Measurements from ENCODE around the gene TACSTD2.
"Not testable (repeated sequence)": the region's sequence is repeated elsewhere in the genome, so short reads cannot be mapped to it uniquely, and the experiment has no call there.

TACSTD2 gene
- total RNA-seq: 0 to 0.15 reads per million in 2 donors

- DNase-seq: no peak
Observed at GRCh38 chr1:58576727-58577653, at the start of gene TACSTD2. TSS of gene TACSTD2 (minus strand) at chr1:58577252. CDS start at chr1:58577156, 96 bp downstream.

DNA sequence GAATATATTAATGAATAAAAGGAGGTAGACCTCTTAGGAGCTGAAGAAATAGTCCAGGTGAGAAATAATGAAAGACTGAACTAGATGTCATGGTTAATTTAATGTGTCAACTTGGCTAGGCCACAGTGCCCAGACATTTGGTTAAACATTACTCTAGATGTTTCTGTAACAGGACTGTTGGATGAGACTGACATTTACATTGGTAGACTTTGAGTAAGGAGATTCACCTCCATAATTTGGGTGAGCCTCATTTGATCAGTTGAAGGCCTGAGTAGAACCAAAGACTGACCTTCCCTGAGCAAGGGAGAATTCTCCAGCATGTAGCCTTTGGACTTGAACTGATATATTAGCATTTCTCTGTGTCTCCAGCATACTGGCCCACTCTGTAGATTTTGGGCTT lies 49.2 kb upstream of the TACSTD2 start:
- no peak for DNase-seq

DNA sequence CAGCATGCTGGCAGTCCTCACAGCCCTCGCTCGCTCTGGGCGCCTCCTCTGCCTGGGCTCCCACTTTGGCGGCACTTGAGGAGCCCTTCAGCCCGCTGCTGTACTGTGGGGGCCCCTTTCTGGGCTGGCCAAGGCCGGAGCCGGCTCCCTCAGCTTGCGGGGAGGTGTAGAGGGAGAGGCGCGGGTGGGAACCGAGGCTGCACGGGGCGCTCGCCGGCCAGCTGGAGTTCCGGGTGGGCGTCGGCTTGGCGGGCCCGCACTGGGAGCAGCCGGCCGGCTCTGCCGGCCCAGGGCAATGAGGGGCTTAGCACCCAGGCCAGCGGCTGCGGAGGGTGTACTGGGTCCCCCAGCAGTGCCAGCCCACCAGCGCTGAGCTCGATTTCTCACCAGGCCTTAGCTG lies 46.2 kb upstream of the TACSTD2 start:
- not testable (repeated sequence) for DNase-seq

- no peak for DNase-seq
Observed at GRCh38 chr1:58622571-58622970, 45.5 kb upstream of the TACSTD2 start.

- no peak for DNase-seq
Observed at GRCh38 chr1:58621391-58621790, 44.3 kb upstream of the TACSTD2 start.

DNA sequence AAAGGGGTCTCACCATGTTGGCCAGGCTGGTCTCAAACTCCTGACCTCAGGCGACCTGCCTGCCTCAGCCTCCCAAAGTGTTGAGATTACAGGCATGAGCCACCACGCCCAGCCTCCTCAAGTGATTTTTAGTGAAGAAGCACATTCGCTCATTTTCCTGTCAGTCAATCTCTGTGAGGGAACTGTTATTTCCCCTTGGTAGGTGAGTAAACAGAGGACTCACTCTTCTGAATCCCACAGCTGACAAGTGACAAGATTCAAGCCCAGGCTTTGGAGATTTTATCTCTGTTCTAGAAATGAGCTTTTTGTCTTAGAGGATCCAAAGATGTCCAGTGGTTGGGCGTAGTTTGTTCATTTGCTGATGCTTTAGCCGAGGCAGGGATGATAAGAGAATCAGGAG lies 43.9 kb upstream of the TACSTD2 start:
- DNase-seq: no peak

GRCh38 chr1:58620259-58620658 lies 43.2 kb upstream of the TACSTD2 start:
- no peak for DNase-seq

DNA sequence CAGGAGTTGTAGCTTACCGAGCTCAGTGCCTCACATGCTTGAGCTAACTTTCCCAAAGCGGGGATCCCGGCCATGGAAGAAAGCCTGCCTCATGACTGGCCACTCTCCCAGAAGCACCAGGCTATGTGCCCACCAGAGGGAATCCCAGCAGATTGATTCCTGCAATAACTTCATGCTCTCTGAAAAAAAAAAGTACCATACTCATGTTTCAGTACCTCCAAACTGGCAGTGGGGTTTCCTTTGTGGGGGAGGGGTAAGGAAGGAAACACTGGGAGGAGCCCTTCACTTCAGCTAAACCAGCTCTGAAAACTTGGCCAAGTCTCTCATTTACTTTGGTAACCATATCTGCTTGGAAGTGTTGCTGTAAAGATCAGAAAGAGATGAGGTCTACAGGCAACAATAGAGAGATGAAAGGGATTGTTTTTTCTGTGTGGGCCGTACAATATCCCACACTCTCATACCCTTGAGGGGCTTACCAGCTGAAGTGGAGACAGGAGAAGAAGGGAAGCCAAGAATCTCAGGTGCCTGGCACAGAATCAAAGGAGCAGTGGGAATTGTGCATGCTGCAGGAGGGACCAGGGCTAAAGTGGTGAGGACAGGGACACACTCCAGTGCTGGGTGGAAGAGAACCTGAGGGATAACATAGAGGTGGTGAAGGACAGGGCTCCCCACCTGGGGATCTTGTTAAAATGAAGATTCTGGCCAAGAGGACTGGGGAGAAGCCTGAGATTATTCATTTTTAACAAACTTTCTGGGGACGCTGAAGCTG lies 42.4 kb upstream of the TACSTD2 start:
- DNase-seq: no peak

- no peak for DNase-seq
Observed at GRCh38 chr1:58618303-58618702, 41.3 kb upstream of the TACSTD2 start.

DNA sequence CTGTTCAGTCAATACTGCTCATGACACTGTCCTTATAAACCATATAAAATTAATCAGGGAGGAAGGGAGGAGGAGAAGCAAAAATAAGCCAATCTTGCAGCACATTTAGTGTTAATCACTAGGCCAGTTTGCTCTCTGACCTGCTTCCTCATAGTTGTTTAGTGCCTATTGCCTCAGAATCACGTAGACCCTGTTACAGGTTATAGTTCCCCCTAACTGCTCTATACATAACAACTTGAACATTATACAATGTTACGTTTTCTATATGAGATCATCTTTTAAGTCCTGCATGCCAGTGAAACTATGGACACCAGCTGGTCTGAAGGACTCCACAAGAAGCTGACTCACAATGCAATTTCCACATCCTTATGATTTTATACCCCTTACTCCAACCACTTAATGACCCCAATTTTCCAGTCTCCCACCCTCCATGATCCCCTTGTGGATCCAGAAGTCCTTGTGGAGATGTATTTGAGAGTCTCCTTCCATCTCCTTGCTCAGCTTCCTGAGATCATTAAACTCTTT lies 34.9 kb upstream of the TACSTD2 start:
- DNase-seq: no peak

GRCh38 chr1:58608945-58609344 lies 31.9 kb upstream of the TACSTD2 start:
- no peak for DNase-seq

GRCh38 chr1:58608297-58608696 lies 31.2 kb upstream of the TACSTD2 start:
- no peak for DNase-seq

DNA sequence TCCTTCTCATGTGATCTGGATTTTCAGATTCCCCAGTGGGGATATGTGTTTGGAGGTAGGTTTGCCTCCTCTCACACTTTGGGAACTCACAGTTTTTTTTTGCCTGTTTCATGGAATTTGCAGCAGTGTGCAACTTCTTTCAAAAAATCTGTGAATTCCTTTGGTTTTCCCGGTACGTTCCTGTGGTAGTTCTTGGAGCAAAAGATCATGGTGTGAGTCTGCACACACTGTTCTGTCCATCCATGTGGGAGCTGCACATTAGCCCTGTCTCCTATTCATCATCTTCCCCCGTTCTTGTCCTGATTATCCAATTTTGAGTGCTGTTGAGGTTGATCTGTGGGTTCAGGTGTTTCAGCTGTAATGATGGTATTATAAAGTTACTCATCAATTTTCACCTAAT lies 30.3 kb upstream of the TACSTD2 start:
- no peak for DNase-seq

DNA sequence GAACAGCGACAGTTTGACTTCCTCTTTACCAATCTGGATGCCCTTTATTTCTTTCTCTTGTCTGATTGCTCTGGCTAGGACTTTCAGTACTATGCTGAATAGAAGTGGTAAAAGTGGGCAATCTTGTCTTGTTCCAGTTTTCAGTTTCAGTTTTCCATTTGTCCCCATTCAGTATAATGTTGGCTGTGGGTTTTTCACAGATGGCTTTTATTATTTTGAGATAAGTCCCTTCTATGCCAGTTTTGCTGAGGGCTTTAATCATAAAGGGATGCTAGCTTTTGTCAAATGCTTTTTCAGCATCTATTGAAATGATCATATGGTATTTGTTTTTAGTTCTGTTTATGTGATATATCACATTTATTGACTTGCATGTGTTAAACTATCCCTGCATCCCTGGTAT lies 24.9 kb upstream of the TACSTD2 start:
- not testable (repeated sequence) for DNase-seq

- no peak for DNase-seq
Observed at GRCh38 chr1:58597996-58598395, 20.9 kb upstream of the TACSTD2 start.

DNA sequence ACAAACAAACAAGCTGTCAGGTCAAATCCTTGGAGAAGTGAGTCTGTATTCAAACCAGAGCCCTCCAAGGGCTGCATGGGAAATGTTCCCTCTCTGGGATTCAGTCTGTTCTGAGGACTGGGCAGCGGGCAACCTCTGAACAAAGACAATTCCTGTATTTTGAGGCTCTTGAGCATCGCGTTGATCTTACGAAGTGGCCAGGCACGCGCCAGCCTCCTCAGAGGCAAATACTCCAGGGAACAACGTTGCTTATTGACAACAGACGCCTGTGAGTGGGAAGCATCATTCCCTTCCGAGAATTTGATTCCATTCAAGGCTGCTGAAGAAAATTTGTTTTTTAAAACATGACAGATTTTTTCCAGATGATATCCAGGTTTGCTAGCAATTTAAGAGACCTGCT lies 20.0 kb upstream of the TACSTD2 start:
- DNase-seq: no peak

- DNase-seq: no peak
Observed at GRCh38 chr1:58596631-58597052, 19.6 kb upstream of the TACSTD2 start.

- DNase-seq: no peak
Observed at GRCh38 chr1:58594546-58594945, 17.5 kb upstream of the TACSTD2 start.

DNA sequence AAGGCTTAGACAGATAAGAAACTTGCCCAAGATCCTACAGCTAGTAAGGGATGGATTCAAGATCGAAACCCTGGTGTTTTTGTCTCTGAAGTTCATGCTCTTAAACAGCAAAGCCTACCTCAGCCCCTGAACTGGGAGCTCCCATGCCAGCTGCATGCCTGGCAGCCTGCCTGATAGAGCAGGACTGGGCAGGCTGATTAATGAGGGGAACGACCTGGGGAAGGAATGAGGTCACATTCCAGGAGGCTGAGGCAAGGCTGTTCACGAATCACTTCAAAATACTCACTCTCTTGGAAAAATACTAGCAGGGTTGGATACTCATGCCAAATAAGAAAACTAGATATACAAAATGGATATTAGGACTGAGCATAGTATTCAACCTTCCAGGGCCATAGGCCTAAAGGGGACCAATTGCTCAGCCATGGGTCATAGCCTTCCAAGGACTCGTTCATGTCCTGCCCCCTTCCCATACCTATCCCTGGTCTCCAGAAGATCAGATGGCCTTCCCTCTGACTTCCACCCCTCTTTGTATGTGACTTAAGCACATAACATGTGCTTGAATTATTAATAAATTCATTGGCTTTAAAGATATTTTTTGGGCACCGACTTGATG lies 15.6 kb upstream of the TACSTD2 start:
- no peak for DNase-seq

DNA sequence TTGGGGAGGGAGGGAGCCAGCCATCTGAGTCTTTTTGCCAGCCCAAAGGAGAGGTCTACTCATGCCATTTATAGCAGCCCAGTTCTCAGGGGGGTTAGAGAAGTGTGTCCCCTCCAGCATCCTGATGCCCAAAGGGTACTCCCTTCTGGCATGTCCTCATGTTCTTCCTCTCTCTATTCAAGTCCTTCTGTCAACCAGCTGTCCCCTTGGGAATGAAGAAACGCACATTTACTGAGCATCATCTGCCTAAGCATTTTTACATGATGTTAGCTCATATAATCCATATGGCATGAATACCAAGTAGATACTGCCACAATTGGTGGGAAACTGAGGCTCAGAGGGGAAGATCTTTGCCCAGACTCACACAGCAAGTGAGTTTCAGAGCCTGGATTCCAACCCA lies 14.8 kb upstream of the TACSTD2 start:
- DNase-seq: no peak

GRCh38 chr1:58590019-58590418 lies 13.0 kb upstream of the TACSTD2 start:
- no peak for DNase-seq

GRCh38 chr1:58588396-58588795 lies 11.3 kb upstream of the TACSTD2 start:
- DNase-seq: no peak

DNA sequence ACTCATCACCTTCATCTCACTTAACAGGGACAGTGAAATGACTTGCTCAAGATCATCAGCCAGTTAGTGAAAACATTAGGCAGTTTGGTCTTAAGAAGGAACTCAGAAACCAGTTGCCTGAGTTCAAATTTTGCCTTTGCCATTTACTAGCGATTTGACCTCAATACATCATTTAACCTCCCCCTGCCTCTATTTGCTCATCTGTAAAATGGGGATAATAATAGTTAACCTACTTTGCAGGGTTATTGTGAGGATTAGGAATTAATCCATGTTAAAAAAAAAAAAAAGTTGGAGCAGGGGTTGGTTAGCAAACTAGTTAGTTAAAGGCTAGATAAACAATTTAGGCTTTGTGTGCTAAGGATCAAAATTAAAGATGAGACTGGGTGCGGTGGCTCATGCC lies 10.6 kb upstream of the TACSTD2 start:
- DNase-seq: no peak
